SK-N-SH treated with all-trans-retinoic acid at 6 μM for 48 hours (cell line): ENCODE measurements around the gene COA7.

ENCODE experiments used
- ATAC-seq: fragments of 200-7000 bp; cut with Tn5 transposase; 3 replicates; pipeline ENCODE4 v1.9.1; 2020; ENCODE audit warnings: mild to moderate bottlenecking, moderate library complexity
- CREB5 ChIP-seq: fragments of 250-450 bp; sonication (Bioruptor Pico); IDR thresholded peaks from 2 replicates; pipeline ENCODE4 v1.5.1; 2020; ENCODE audit warnings: low read depth, mild to moderate bottlenecking, moderate library complexity
- CSDC2 ChIP-seq: fragments of 250-450 bp; sonication (Bioruptor Pico); IDR thresholded peaks from 2 replicates; pipeline ENCODE4 v1.5.0; 2020; ENCODE audit warnings: mild to moderate bottlenecking, moderate library complexity
- ESRRG ChIP-seq: fragments of 250-450 bp; sonication (Bioruptor Pico); IDR thresholded peaks from 2 replicates; pipeline ENCODE4 v1.6.1; 2021; ENCODE audit warnings: mild to moderate bottlenecking
- PATZ1 ChIP-seq: fragments of 250-450 bp; sonication (Bioruptor Pico); IDR thresholded peaks from 2 replicates; pipeline ENCODE4 v1.8.0; 2020; ENCODE audit warnings: mild to moderate bottlenecking, moderate library complexity, borderline replicate concordance
- RARB ChIP-seq: fragments of 250-450 bp; sonication (Bioruptor Pico); IDR thresholded peaks from 2 replicates; pipeline ENCODE4 v1.8.0; 2021; ENCODE audit warnings: mild to moderate bottlenecking, moderate library complexity
- TCF4 ChIP-seq: fragments of 250-450 bp; sonication (Bioruptor Pico); IDR thresholded peaks from 2 replicates; pipeline ENCODE4 v1.8.0; 2021; ENCODE audit warnings: mild to moderate bottlenecking, moderate library complexity, borderline replicate concordance
- ZC3H10 ChIP-seq: fragments of 250-450 bp; sonication (Bioruptor Pico); IDR thresholded peaks from 2 replicates; pipeline ENCODE4 v1.5.1; 2021; ENCODE audit warnings: mild to moderate bottlenecking, moderate library complexity
- ZFP30 ChIP-seq: fragments of 450-650 bp; formaldehyde crosslinking; IDR thresholded peaks from 2 replicates; pipeline ENCODE4 v1.5.0; 2022; ENCODE audit warnings: mild to moderate bottlenecking, moderate library complexity
- ZNF565 ChIP-seq: fragments of 450-650 bp; formaldehyde crosslinking; conservative IDR thresholded peaks from 2 replicates; pipeline ENCODE4 v1.5.0; 2020; ENCODE audit warnings: low read depth, mild to moderate bottlenecking, moderate library complexity
- ZNF70 ChIP-seq: fragments of 450-650 bp; formaldehyde crosslinking; IDR thresholded peaks from 2 replicates; pipeline ENCODE4 v1.5.0; 2020; ENCODE audit warnings: mild to moderate bottlenecking, moderate library complexity

Gene COA7

GRCh38 chr1:52636721-52637695 lies 61.1 kb downstream of the COA7 start (continued):
- no peak for TF ChIP-seq CSDC2 (CRISPR knock-in tag)
- no peak for TF ChIP-seq ZNF565 (CRISPR knock-in tag)
- no peak for TF ChIP-seq RARB (CRISPR knock-in tag)
- no peak for TF ChIP-seq ZNF70 (CRISPR knock-in tag)
- no peak for TF ChIP-seq PATZ1 (CRISPR knock-in tag)
- no peak for TF ChIP-seq ZFP30 (CRISPR knock-in tag)

- no peak for ATAC-seq
- TF ChIP-seq TCF4 (CRISPR knock-in tag): no peak
- no peak for TF ChIP-seq RARB (CRISPR knock-in tag)
- no peak for TF ChIP-seq ZC3H10 (CRISPR knock-in tag)
- TF ChIP-seq CREB5 (CRISPR knock-in tag): no peak
- no peak for TF ChIP-seq ESRRG
Measured at GRCh38 chr1:52635321-52636089, 62.6 kb downstream of the COA7 start.
